Omental fat pad (tissue), 4 donors: ENCODE data around the gene AUTS2. TPM values are rescaled to one million over a fixed set of nuclear protein-coding genes. Genes with fewer than 3 reads are reported as not detected.

Experiments
- ATAC-seq: fragments of 150-250 bp; one replicate; pipeline ENCODE4 v1.9.1; 2016; ENCODE audit warnings: mild to moderate bottlenecking, moderate library complexity; ENCODE audit not compliant: low FRiP score
- DNase-seq: peaks from one replicate; pipeline ENCODE4 v3.0.0-alpha.2; 2019; ENCODE audit warnings: low spot score
- CTCF ChIP-seq, 3 donors: fragments of 450-650 bp; IDR thresholded peaks; one replicate each; pipeline ENCODE4 v1.5.1; 2016 to 2017; ENCODE audit warnings: antibody characterized with exemption in 3 of 3, mild to moderate bottlenecking in 3 of 3, moderate library complexity in 2 of 3
- total RNA-seq, 4 donors: library from RNA; depleted of rRNA; stranded (reverse); fragments of >200 nt; gene quantifications; one replicate each; pipeline ENCODE4 v1.1.0, GENCODE V29; 2016

Gene AUTS2
- total RNA-seq, 4 donors from 2014 or later, result 13.2 to 27.0 (median 21.2) TPM

GRCh38 chr7:69773535-69774225 is 175.4 kb downstream of the AUTS2 start:
- no peak for TF ChIP-seq CTCF (IDR thresholded peaks at IDR 0.05)
- ATAC-seq (peak; percentile 62), DNase-seq (no peak)

DNA sequence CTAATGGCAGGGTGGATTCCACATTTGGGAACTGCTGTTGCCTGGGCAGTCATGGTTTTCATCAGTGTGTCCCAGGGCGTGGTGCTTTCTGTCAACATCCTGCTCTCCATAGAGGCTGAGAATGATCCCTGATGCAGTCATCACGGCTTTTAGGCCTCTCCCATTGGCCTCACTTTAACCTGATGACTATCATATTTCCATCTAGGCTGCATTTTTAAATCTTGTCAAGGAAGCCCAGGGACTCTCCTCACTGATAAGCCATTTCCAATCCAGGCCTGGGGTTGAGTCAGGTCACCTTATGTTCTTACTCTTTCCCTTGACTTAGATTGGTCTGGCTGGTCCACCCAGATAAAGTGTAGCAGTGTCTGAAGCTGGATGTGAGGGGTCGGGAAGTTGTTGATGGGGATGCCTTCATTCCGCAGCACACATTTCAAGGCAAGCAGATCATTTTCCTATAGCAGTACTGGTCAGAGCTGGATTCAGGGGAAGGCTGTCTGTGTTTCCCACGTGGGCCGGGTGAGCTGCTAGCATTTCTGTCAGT is 177.0 kb downstream of the AUTS2 start:
- ATAC-seq, result no peak
- DNase-seq, result no peak
- TF ChIP-seq CTCF (IDR thresholded peaks at IDR 0.05), result no peak

GRCh38 chr7:69776611-69777010 is 178.3 kb downstream of the AUTS2 start:
- TF ChIP-seq CTCF (IDR thresholded peaks at IDR 0.05), result no peak
- DNase-seq (no peak), ATAC-seq (no peak)

GRCh38 chr7:69778138-69778537 is 179.9 kb downstream of the AUTS2 start:
- ATAC-seq, result no peak
- TF ChIP-seq CTCF (IDR thresholded peaks at IDR 0.05), result no peak
- DNase-seq, result no peak

GRCh38 chr7:69780379-69780778 is 182.1 kb downstream of the AUTS2 start:
- ATAC-seq (no peak), DNase-seq (no peak)
- TF ChIP-seq CTCF (IDR thresholded peaks at IDR 0.05), result no peak

DNA sequence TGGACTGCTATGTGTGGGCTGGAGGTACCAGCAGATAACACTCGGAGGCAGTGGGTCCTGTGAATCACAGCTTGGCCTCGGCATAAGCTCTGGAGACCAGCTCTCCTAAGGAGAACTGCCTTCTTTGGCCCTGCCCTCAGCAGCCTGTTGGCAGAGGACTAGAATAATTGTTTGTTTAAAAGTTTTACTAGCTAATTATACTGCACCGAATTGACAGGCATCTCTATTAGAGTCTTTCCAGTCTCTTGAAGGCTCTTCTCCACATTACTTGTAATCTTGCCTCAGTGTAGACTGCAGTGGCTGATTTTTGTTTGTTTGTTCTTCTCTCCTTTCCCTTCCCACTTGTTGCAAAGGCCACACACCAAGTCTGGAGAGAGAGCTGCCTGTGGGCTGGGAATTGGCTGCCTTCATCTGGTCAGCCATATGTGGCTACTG is 183.2 kb downstream of the AUTS2 start:
- DNase-seq (no peak), ATAC-seq (peak; percentile 86)
- no peak for TF ChIP-seq CTCF (IDR thresholded peaks at IDR 0.05)
